OCI-LY1 (cell line): ENCODE measurements around the gene MRPL49.

Experiments used
- H2AFZ ChIP-seq: fragments of 200-600 bp; sonication (generic), shearing (Covaris generic); 2 replicates; pipeline ENCODE4 v1.6.0; 2014; ENCODE audit warnings: antibody characterized with exemption, mild to moderate bottlenecking, low read length
- H3F3A ChIP-seq: fragments of 200-600 bp; sonication (generic), shearing (Covaris generic); 2 replicates; pipeline ENCODE4 v1.6.0; 2014; ENCODE audit warnings: mild to moderate bottlenecking, antibody characterized with exemption, low read length, moderate library complexity; ENCODE audit not compliant: insufficient read depth
- H3K27ac ChIP-seq: fragments of 200-600 bp; sonication (generic); 2 replicates; pipeline ENCODE4 v1.5.1; 2014; ENCODE audit warnings: low read length, mixed run types, mild to moderate bottlenecking, low read depth; ENCODE audit not compliant: poor library complexity, severe bottlenecking
- H3K27me3 ChIP-seq: fragments of 200-600 bp; sonication (generic); 2 replicates; pipeline ENCODE4 v1.6.0; 2014; ENCODE audit warnings: antibody characterized with exemption, mild to moderate bottlenecking, low read length, moderate library complexity; ENCODE audit not compliant: insufficient read depth
- H3K36me3 ChIP-seq: fragments of 200-600 bp; sonication (generic); 2 replicates; pipeline ENCODE4 v1.6.1; 2014; ENCODE audit warnings: mild to moderate bottlenecking, antibody characterized with exemption, low read length, moderate library complexity, mixed read lengths; ENCODE audit not compliant: insufficient read depth
- H3K4me1 ChIP-seq: fragments of 200-600 bp; sonication (generic); 2 replicates; pipeline ENCODE4 v1.5.1; 2014; ENCODE audit warnings: mild to moderate bottlenecking, low read length, moderate library complexity; ENCODE audit not compliant: insufficient read depth, severe bottlenecking
- H3K4me2 ChIP-seq: fragments of 200-600 bp; sonication (generic), shearing (Covaris generic); 2 replicates; pipeline ENCODE4 v1.6.1; 2014; ENCODE audit warnings: low read length
- H3K4me3 ChIP-seq: fragments of 200-600 bp; sonication (generic); 2 replicates; pipeline ENCODE4 v1.5.1; 2014; ENCODE audit warnings: low read length, low read depth, mild to moderate bottlenecking, mixed read lengths; ENCODE audit not compliant: poor library complexity, severe bottlenecking
- H3K79me2 ChIP-seq: fragments of 200-600 bp; shearing (Covaris generic); 2 replicates; pipeline ENCODE4 v1.6.1; 2016; ENCODE audit warnings: mixed run types, low read length, mixed read lengths; ENCODE audit not compliant: insufficient read depth
- H3K9ac ChIP-seq: fragments of 200-600 bp; sonication (generic), shearing (Covaris generic); 2 replicates; pipeline ENCODE4 v1.6.1; 2014; ENCODE audit warnings: mild to moderate bottlenecking, low read length, mixed read lengths
- H3K9me2 ChIP-seq: fragments of 200-600 bp; sonication (generic), shearing (Covaris generic); 2 replicates; pipeline ENCODE4 v1.6.1; 2014; ENCODE audit warnings: low read depth, mild to moderate bottlenecking, low read length, mixed read lengths
- H3K9me3 ChIP-seq: fragments of 200-600 bp; shearing (Covaris generic); 2 replicates; pipeline ENCODE4 v1.6.1; 2014; ENCODE audit warnings: low read length, mixed read lengths
- H4K20me1 ChIP-seq: fragments of 200-600 bp; sonication (generic), shearing (Covaris generic); 2 replicates; pipeline ENCODE4 v1.6.0; 2016; ENCODE audit warnings: mild to moderate bottlenecking, low read length; ENCODE audit not compliant: insufficient read depth
- EZH2 ChIP-seq: fragments of 200-600 bp; sonication (generic), shearing (Covaris generic); IDR thresholded peaks from 2 replicates; pipeline ENCODE4 v1.8.0; 2017; ENCODE audit warnings: borderline replicate concordance, mixed run types, mild to moderate bottlenecking, antibody characterized with exemption, low read length, moderate library complexity, mixed read lengths
- TF ChIP-seq, protein P1 (sequence below): fragments of 200-600 bp; sonication (generic), shearing (Covaris generic); IDR thresholded peaks from 2 replicates; pipeline ENCODE4 v1.5.1; 2017; ENCODE audit warnings: mild to moderate bottlenecking, antibody characterized with exemption, low read length, moderate library complexity, mixed read lengths

MRPL49 gene

DNA sequence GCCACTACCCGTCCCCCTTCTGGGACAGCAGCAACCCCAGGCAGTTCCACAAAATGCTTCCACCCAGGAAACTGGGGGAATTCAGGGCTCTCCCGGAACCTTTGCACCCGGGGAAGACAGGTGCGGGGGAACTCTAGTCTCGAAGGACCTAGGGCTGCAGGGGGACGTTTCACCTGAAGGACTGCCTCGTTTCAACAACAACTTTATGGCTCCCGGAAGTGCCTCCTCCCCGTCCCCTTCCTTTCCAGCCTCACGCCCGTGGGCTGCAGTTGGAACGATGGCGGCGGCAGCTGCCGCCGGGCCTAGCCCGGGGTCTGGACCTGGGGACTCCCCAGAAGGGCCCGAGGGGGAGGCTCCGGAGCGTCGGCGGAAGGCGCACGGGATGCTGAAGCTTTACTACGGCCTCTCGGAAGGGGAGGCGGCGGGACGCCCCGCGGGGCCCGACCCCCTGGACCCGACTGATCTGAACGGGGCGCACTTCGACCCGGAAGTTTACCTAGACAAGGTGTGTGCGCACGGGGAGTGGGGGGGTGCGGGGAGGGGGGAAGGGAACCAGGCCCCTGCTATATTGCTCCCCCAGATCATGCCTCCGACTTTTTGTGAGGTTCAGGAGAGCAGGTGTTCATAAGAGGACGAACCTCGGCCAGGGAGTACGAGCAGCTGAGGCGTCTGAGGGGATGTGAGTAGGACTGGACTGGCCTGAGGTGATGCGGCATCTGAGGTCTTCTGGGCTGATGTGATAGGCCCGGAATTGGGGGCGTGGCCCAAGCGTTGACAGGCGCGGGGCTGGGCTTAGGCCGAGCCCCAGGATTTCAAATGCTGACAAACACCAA, 25.9 kb upstream of the MRPL49 start, which contains the start of gene VPS51:
Gene VPS51, plus strand, starts transcription at position 241 of the 833 bp plus-strand sequence. Its CDS starts 37 bp downstream, at position 278.
- H3K4me3 ChIP-seq: peak within 1 kb of the TSS; percentile 74
- TF ChIP-seq, protein P1, sequence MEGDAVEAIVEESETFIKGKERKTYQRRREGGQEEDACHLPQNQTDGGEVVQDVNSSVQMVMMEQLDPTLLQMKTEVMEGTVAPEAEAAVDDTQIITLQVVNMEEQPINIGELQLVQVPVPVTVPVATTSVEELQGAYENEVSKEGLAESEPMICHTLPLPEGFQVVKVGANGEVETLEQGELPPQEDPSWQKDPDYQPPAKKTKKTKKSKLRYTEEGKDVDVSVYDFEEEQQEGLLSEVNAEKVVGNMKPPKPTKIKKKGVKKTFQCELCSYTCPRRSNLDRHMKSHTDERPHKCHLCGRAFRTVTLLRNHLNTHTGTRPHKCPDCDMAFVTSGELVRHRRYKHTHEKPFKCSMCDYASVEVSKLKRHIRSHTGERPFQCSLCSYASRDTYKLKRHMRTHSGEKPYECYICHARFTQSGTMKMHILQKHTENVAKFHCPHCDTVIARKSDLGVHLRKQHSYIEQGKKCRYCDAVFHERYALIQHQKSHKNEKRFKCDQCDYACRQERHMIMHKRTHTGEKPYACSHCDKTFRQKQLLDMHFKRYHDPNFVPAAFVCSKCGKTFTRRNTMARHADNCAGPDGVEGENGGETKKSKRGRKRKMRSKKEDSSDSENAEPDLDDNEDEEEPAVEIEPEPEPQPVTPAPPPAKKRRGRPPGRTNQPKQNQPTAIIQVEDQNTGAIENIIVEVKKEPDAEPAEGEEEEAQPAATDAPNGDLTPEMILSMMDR: no peak
- no peak for TF ChIP-seq EZH2

DNA sequence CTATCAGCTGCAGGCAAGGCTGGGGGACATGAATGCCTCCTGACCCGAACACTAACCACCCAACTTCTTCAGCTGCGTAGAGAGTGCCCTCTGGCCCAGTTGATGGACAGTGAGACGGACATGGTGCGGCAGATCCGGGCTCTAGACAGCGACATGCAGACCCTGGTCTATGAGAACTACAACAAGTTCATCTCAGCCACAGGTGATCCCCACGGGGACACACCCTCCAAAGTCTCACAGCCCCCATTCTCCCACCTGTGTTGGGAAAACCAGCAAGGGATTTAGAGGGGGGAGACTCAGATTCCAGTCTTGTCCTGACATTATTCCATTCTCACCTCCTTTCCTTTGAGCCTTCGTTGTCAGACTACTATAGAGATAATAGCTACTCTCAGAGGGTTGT, 25.2 kb upstream of the MRPL49 start:
- no peak overlapping the region for H2AFZ ChIP-seq
- TF ChIP-seq, protein P1: no peak
- no peak for TF ChIP-seq EZH2
- H3K27me3 ChIP-seq: no peaks in the 10 kb centered on the region
- H3K36me3 ChIP-seq: peaks cover 5% of the 10 kb centered on the region; the same call in 1 of the 2 replicates
- peak overlapping the region; percentile 76 for H3K9ac ChIP-seq
- H3K4me2 ChIP-seq: peak overlapping the region; percentile 78
- H3K27ac ChIP-seq: peak overlapping the region; percentile 12
- peaks cover 23% of the 10 kb centered on the region for H3K4me1 ChIP-seq
- peak overlapping the region; percentile 74 for H3K4me3 ChIP-seq
- H3K79me2 ChIP-seq: peaks cover 5% of the 10 kb centered on the region; the same call in 1 of the 2 replicates
- no peaks in the 10 kb centered on the region for H4K20me1 ChIP-seq
- no peaks in the 10 kb centered on the region for H3F3A ChIP-seq
- H3K9me3 ChIP-seq: no peaks in the 10 kb centered on the region
- H3K9me2 ChIP-seq: no peaks in the 10 kb centered on the region

More for the DNA sequence above, 25.9 kb upstream of the MRPL49 start, which contains the start of gene VPS51:
- Histone ChIP-seq H2AFZ (peak within 1 kb of the TSS; percentile 26; the same call in 1 of the 2 replicates), H3K9me3 (no peaks in the 10 kb centered on the region), H3F3A (no peaks in the 10 kb centered on the region), H3K4me1 (peaks cover 25% of the 10 kb centered on the region), H3K9ac (peak within 1 kb of the TSS; percentile 76), H3K36me3 (peaks cover 5% of the 10 kb centered on the region; the same call in 1 of the 2 replicates), H3K4me2 (peak within 1 kb of the TSS; percentile 78), H3K27me3 (no peaks in the 10 kb centered on the region), H3K27ac (peak within 1 kb of the TSS; percentile 53), H3K79me2 (peaks cover 5% of the 10 kb centered on the region; the same call in 1 of the 2 replicates), H4K20me1 (no peaks in the 10 kb centered on the region), H3K9me2 (no peaks in the 10 kb centered on the region)

DNA sequence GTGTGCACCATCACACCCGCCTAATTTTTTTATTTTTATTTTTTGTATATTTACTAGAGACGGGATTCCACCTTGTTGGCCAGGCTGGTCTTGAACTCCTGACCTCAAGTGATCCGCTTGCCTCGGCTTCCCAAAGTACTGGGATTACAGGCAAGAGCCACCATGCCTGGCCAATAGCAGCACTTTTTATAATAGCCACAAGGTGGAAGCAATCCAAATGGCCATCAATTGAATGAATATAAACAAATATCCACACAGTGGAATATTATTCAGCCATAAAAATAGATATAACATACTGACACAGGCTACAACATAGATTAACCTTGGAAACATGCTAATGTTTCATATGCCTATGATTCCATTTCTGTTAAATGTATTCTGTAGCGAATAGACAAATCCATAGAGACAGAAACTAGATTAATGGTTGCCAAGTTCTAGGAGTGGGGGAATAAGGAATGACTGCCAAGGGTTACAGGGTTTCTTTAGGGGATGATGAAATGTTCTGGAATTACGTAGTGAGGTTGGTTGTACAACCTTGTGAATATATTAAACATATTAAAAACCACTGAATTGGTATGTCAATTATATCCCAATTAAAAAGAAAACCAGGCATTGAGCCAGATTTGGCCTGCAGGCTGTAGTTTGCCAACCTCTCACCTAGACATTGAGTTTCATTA, 21.3 kb upstream of the MRPL49 start:
- H2AFZ ChIP-seq: no peak overlapping the region
- no peak overlapping the region for H3K9ac ChIP-seq
- H3F3A ChIP-seq: no peaks in the 10 kb centered on the region
- peaks cover 9% of the 10 kb centered on the region for H3K4me1 ChIP-seq
- no peaks in the 10 kb centered on the region for H3K27me3 ChIP-seq
- no peaks in the 10 kb centered on the region for H3K9me3 ChIP-seq
- H3K27ac ChIP-seq: no peak overlapping the region
- TF ChIP-seq EZH2: no peak
- TF ChIP-seq, protein P1: 0 out of 2 replicates have a peak, but pooled peaks have one; percentile 11
- H4K20me1 ChIP-seq: no peaks in the 10 kb centered on the region
- peaks cover 18% of the 10 kb centered on the region; the same call in 1 of the 2 replicates for H3K36me3 ChIP-seq
- no peak overlapping the region for H3K4me2 ChIP-seq
- H3K4me3 ChIP-seq: no peak overlapping the region
- no peaks in the 10 kb centered on the region for H3K9me2 ChIP-seq
- H3K79me2 ChIP-seq: peaks cover 5% of the 10 kb centered on the region; the same call in 1 of the 2 replicates
